CD4-positive, alpha-beta memory T cell (primary cell): ENCODE results near the gene SNTG2. TPM values are rescaled to one million over a fixed set of nuclear protein-coding genes. Genes with fewer than 3 reads are reported as not detected.

Experiments
- CTCF ChIA-PET: fragments of 350-600 bp; sonication (Branson Sonifier 250); formaldehyde crosslinking; loops from one replicate; lab custom pipeline; 2021; ENCODE audit warnings: inconsistent platforms; ENCODE audit not compliant: partially characterized antibody; lab: Charles Lee
- POLR2A ChIA-PET: fragments of 350-600 bp; sonication (Branson Sonifier 250); formaldehyde crosslinking; loops from one replicate; lab custom pipeline; 2021; ENCODE audit not compliant: partially characterized antibody; lab: Charles Lee
- DNase-seq, 5 donors: peaks; one replicate each; pipeline versions ENCODE4 v3.0.0 to v3.0.0-alpha.2; 2020 to 2022; ENCODE audit warnings: mixed read lengths in 1 of 5
- H3K27ac ChIP-seq: one replicate; pipeline ENCODE4 v1.7.0; 2013; ENCODE audit warnings: low read depth, low read length
- H3K27me3 ChIP-seq: 2 replicates; pipeline ENCODE4 v1.7.0; 2013; ENCODE audit warnings: mild to moderate bottlenecking, low read length, moderate library complexity; ENCODE audit not compliant: insufficient read depth
- H3K36me3 ChIP-seq: 2 replicates; pipeline ENCODE4 v1.7.0; 2013; ENCODE audit warnings: mild to moderate bottlenecking, low read length, moderate library complexity; ENCODE audit not compliant: insufficient read depth
- H3K4me1 ChIP-seq: 2 replicates; pipeline ENCODE4 v1.7.0; 2013; ENCODE audit warnings: mild to moderate bottlenecking, low read length, moderate library complexity; ENCODE audit not compliant: insufficient read depth
- H3K4me3 ChIP-seq, 2 donors: one replicate each; pipeline ENCODE4 v1.7.0; 2013; ENCODE audit warnings: low read length in 2 of 2, mild to moderate bottlenecking in 1 of 2
- H3K9me3 ChIP-seq, 2 donors: one replicate each; pipeline ENCODE4 v1.7.0; 2013; ENCODE audit warnings: low read length in 2 of 2, control low read depth in 1 of 2; ENCODE audit not compliant: control insufficient read depth in 1 of 2
- H3K27ac Mint-ChIP-seq, 7 donors: one replicate each; pipeline ENCODE4 v1.8.0; 2020 to 2021; ENCODE audit warnings: mixed read lengths in 7 of 7, mild to moderate bottlenecking in 6 of 7, inconsistent platforms in 3 of 7, moderate library complexity in 3 of 7
- H3K27me3 Mint-ChIP-seq, 2 donors: one replicate each; pipeline ENCODE4 v1.8.0; 2020 to 2021; ENCODE audit warnings: mixed read lengths in 2 of 2
- H3K36me3 Mint-ChIP-seq, 2 donors: one replicate each; pipeline ENCODE4 v1.8.0; 2020 to 2021; ENCODE audit warnings: mixed read lengths in 2 of 2, inconsistent platforms in 1 of 2, mild to moderate bottlenecking in 1 of 2
- H3K4me1 Mint-ChIP-seq, 4 donors: one replicate each; pipeline ENCODE4 v1.8.0; 2020 to 2021; ENCODE audit warnings: mixed read lengths in 4 of 4, mild to moderate bottlenecking in 1 of 4
- H3K4me3 Mint-ChIP-seq, 8 donors: one replicate each; pipeline ENCODE4 v1.8.0; 2020 to 2021; ENCODE audit warnings: mixed read lengths in 8 of 8, mild to moderate bottlenecking in 7 of 8, moderate library complexity in 6 of 8, inconsistent platforms in 3 of 8
- H3K9me3 Mint-ChIP-seq, 8 donors: one replicate each; pipeline ENCODE4 v1.8.0; 2020 to 2021; ENCODE audit warnings: mixed read lengths in 8 of 8, mild to moderate bottlenecking in 5 of 8, inconsistent platforms in 3 of 8, moderate library complexity in 1 of 8
- intact Hi-C: fragments of 100-400 bp; cut with micrococcal nuclease; formaldehyde crosslinking; loops from one replicate; pipeline ENCODE4 v1.15.1; 2023
- polyA plus RNA-seq, 2 donors: library from polyadenylated mRNA; unstranded; fragments of 300-500 nt; fragmentation: Illumina TruSeq; gene quantifications; one replicate each; pipeline ENCODE4 v1.2.3, GENCODE V29; 2021
- total RNA-seq, 2 experiments: library from RNA; stranded (reverse); gene quantifications; one replicate each; pipeline ENCODE4 v1.2.3, GENCODE V29; 2021

The SNTG2 gene
- total and polyA plus RNA-seq, 4 experiments from 2014 or later: 0.55 to 1.3 (median 0.96) TPM; not detected in 1

DNA sequence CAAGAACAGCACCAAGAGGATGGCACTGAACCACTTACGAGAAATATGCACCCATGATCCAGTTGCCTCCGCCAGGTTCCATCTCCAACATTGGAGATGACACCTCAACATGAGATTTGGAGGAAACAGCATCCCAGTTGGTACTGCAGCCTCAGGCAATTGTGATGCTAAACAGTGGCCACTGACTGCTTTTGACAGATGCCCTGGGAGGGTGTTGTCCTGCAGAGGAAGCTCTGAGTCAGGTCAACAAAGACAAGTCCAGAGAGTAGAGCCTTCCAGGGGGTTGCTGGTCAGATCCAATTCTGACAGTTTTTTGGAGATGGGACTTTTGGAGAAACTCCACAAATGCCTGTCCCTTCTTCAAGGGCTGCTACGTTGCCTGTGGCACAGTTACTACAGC lies 82.4 kb downstream of the SNTG2 start:
- Histone ChIP-seq H3K27ac (no peak overlapping the region), H3K9me3 (no peaks in the 10 kb centered on the region), H3K36me3 (no peaks in the 10 kb centered on the region), H3K27me3 (no peaks in the 10 kb centered on the region), H3K4me1 (peaks cover 7% of the 10 kb centered on the region), H3K4me3 (no peak overlapping the region)
- Mint-ChIP-seq H3K4me3 (peak overlapping the region in 5 of 8 donors; percentile 44 to 92 (median 90)), H3K9me3 (peaks cover 0 to 2% (median 0%) of the 10 kb centered on the region in 8 donors), H3K27ac (peak overlapping the region in 3 of 7 donors; percentile 50 to 98 (median 57)), H3K36me3 (no peaks in the 10 kb centered on the region), H3K27me3 (no peaks in the 10 kb centered on the region), H3K4me1 (peaks cover 4 to 12% (median 9%) of the 10 kb centered on the region in 4 donors)
- CTCF ChIA-PET: no interaction called here
- POLR2A ChIA-PET: no interaction called here
- intact Hi-C loops: no loop called here
- no peak for DNase-seq

DNA sequence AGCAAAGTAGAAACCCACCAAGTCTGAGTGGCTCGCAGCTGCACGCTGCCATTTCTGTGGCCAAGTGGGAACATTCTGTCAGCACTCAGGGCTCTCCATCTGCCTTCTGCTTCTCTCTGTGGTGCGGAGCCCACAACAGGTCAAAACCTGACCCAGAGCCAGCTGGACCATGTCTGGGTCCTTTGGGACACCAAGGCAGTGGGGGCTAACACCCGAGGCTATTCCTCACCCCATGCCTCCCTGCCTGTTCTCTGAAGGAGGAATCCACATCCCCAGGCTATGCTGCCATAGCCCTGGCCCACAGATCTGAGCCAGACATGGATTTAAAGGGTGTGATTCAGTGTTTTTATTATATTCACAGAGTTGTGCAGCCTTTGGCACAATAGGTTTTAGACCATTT lies 86.4 kb downstream of the SNTG2 start:
- DNase-seq: no peak
- CTCF ChIA-PET: no interaction called here
- no peak overlapping the region for H3K4me3 ChIP-seq
- H3K9me3 ChIP-seq: no peaks in the 10 kb centered on the region
- H3K4me1 Mint-ChIP-seq: peaks cover 4 to 9% (median 6%) of the 10 kb centered on the region in 4 donors
- H3K27me3 ChIP-seq: no peaks in the 10 kb centered on the region
- H3K27ac ChIP-seq: no peak overlapping the region
- peaks cover 0 to 2% (median 0%) of the 10 kb centered on the region in 8 donors for H3K9me3 Mint-ChIP-seq
- POLR2A ChIA-PET: no interaction called here
- intact Hi-C loops: no loop called here
- no peaks in the 10 kb centered on the region for H3K36me3 Mint-ChIP-seq
- no peak overlapping the region for H3K27ac Mint-ChIP-seq
- no peaks in the 10 kb centered on the region for H3K36me3 ChIP-seq
- H3K4me3 Mint-ChIP-seq: no peak overlapping the region
- peaks cover 4% of the 10 kb centered on the region for H3K4me1 ChIP-seq
- H3K27me3 Mint-ChIP-seq: peaks cover 0 to 1% of the 10 kb centered on the region in 2 donors

GRCh38 chr2:1039549-1039948 lies 88.9 kb downstream of the SNTG2 start:
- Mint-ChIP-seq H3K4me1 (no peaks in the 10 kb centered on the region), H3K4me3 (no peak overlapping the region), H3K9me3 (peaks cover 3 to 10% (median 5%) of the 10 kb centered on the region in 8 donors), H3K36me3 (no peaks in the 10 kb centered on the region), H3K27me3 (peaks cover 0 to 1% of the 10 kb centered on the region in 2 donors), H3K27ac (no peak overlapping the region)
- Histone ChIP-seq H3K4me1 (no peaks in the 10 kb centered on the region), H3K9me3 (no peaks in the 10 kb centered on the region), H3K36me3 (no peaks in the 10 kb centered on the region), H3K27me3 (no peaks in the 10 kb centered on the region), H3K4me3 (no peak overlapping the region), H3K27ac (no peak overlapping the region)
- POLR2A ChIA-PET: no interaction called here
- CTCF ChIA-PET: no interaction called here
- intact Hi-C loops: no loop called here
- DNase-seq: no peak

DNA sequence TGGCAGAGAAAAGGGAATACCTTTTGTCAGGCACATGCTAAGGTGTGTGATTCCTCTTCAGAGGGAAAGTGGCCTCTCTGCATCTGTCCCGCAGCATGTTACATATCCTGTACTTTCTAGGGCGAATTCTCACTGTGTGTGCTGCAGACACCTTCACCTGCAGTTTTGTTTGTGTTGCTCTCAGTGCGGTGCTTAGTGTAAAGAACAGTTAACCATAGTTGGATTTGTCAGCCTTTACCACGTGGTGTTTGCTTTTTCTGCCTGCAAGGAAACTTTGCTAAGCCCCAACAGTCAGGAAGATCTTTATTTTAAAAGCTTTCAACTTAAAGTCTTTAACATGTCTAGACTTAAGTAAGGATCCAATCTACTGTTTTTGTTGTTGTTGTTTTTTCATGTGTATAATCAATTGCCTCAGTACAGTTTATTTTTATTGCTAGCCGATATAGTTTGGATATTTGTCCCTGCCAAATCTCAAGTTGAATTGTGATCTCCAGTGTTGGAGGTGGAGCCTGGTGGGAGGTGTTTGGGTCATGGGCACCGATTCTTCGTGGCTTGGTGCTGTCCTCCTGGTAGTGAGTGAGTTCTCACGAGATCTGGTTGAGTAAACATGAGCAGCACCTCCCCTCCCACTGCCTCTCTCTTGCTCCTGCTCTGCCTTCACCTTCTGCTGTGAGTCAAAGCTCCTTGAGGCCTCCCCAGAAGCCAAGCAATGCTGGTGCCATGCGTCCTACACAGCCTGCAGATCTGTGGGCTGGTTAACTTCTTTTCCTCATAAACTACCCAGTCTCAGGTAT lies 90.6 kb downstream of the SNTG2 start:
- peaks cover 2 to 3% of the 10 kb centered on the region in 2 donors for H3K27me3 Mint-ChIP-seq
- no peaks in the 10 kb centered on the region for H3K4me1 ChIP-seq
- H3K36me3 ChIP-seq: no peaks in the 10 kb centered on the region
- H3K27ac ChIP-seq: no peak overlapping the region
- H3K9me3 ChIP-seq: no peaks in the 10 kb centered on the region
- H3K36me3 Mint-ChIP-seq: peaks cover 0 to under 1% of the 10 kb centered on the region in 2 donors
- peaks cover 5 to 12% (median 9%) of the 10 kb centered on the region in 8 donors for H3K9me3 Mint-ChIP-seq
- no peak overlapping the region for H3K4me3 ChIP-seq
- no peak for DNase-seq
- H3K27ac Mint-ChIP-seq: peak overlapping the region in 1 of 7 donors; percentile 57
- ChIA-PET POLR2A (no interaction called here), CTCF (no interaction called here)
- H3K27me3 ChIP-seq: no peaks in the 10 kb centered on the region
- no peak overlapping the region for H3K4me3 Mint-ChIP-seq
- intact Hi-C loops: no loop called here
- H3K4me1 Mint-ChIP-seq: no peaks in the 10 kb centered on the region

- Mint-ChIP-seq H3K27me3 (peaks cover 6 to 8% of the 10 kb centered on the region in 2 donors), H3K36me3 (peaks cover 0 to 2% of the 10 kb centered on the region in 2 donors), H3K4me1 (no peaks in the 10 kb centered on the region), H3K27ac (no peak overlapping the region), H3K4me3 (peak overlapping the region in 1 of 8 donors; percentile 24), H3K9me3 (peaks cover 6 to 17% (median 11%) of the 10 kb centered on the region in 8 donors)
- ChIA-PET CTCF (no interaction called here), POLR2A (no interaction called here)
- H3K27ac ChIP-seq: no peak overlapping the region
- no peak overlapping the region for H3K4me3 ChIP-seq
- H3K4me1 ChIP-seq: no peaks in the 10 kb centered on the region
- DNase-seq: no peak
- no peaks in the 10 kb centered on the region for H3K36me3 ChIP-seq
- H3K27me3 ChIP-seq: no peaks in the 10 kb centered on the region
- no peaks in the 10 kb centered on the region for H3K9me3 ChIP-seq
- intact Hi-C loops: no loop called here
Measured at GRCh38 chr2:1045109-1045508, 94.5 kb downstream of the SNTG2 start.

GRCh38 chr2:1046067-1046466 lies 95.4 kb downstream of the SNTG2 start:
- intact Hi-C loops: no loop called here
- peaks cover 0 to under 1% (median 0%) of the 10 kb centered on the region in 4 donors for H3K4me1 Mint-ChIP-seq
- H3K9me3 Mint-ChIP-seq: peaks cover 6 to 17% (median 11%) of the 10 kb centered on the region in 8 donors

GRCh38 chr2:1047485-1047884 lies 96.8 kb downstream of the SNTG2 start:
- Mint-ChIP-seq H3K4me1 (peaks cover 0 to 1% (median 0%) of the 10 kb centered on the region in 4 donors), H3K27ac (no peak overlapping the region), H3K27me3 (peaks cover 7 to 12% of the 10 kb centered on the region in 2 donors), H3K36me3 (peaks cover 0 to 2% of the 10 kb centered on the region in 2 donors), H3K4me3 (no peak overlapping the region), H3K9me3 (peaks cover 6 to 16% (median 11%) of the 10 kb centered on the region in 8 donors)
- ChIA-PET CTCF (no interaction called here), POLR2A (no interaction called here)
- Histone ChIP-seq H3K27me3 (no peaks in the 10 kb centered on the region), H3K27ac (no peak overlapping the region), H3K4me1 (no peaks in the 10 kb centered on the region), H3K4me3 (no peak overlapping the region), H3K9me3 (no peaks in the 10 kb centered on the region), H3K36me3 (no peaks in the 10 kb centered on the region)
- intact Hi-C loops: no loop called here
- peak in 2 of 5 donors; percentile 3 to 6 for DNase-seq

More at GRCh38 chr2:1046067-1046466, 95.4 kb downstream of the SNTG2 start:
- CTCF ChIA-PET: no interaction called here
- Histone ChIP-seq H3K27ac (no peak overlapping the region), H3K4me3 (no peak overlapping the region), H3K36me3 (no peaks in the 10 kb centered on the region), H3K9me3 (no peaks in the 10 kb centered on the region), H3K27me3 (no peaks in the 10 kb centered on the region), H3K4me1 (no peaks in the 10 kb centered on the region)
- no peak for DNase-seq
- peak overlapping the region in 1 of 8 donors; percentile 26 for H3K4me3 Mint-ChIP-seq
- POLR2A ChIA-PET: no interaction called here
- no peak overlapping the region for H3K27ac Mint-ChIP-seq
- peaks cover 6 to 9% of the 10 kb centered on the region in 2 donors for H3K27me3 Mint-ChIP-seq
- H3K36me3 Mint-ChIP-seq: peaks cover 0 to 2% of the 10 kb centered on the region in 2 donors
